Measurements from ENCODE around the gene C6orf132.
A peak's percentile ranks its signal among the peaks of the same experiment; 100 is the strongest.

Gene C6orf132

GRCh38 chr6:42112351-42112750, 30.1 kb downstream of the C6orf132 start:
- ChIA-PET POLR2A (ENCODE audit: low non-redundant PET) (no interaction called here), CTCF (no interaction called here)
- no peak overlapping the region for H3K27ac ChIP-seq
- TF ChIP-seq CTCF (conservative IDR thresholded peaks at IDR 0.05; ENCODE audit: low read depth), result no peak
- no peak for DNase-seq (ENCODE audit: low spot score)

DNA sequence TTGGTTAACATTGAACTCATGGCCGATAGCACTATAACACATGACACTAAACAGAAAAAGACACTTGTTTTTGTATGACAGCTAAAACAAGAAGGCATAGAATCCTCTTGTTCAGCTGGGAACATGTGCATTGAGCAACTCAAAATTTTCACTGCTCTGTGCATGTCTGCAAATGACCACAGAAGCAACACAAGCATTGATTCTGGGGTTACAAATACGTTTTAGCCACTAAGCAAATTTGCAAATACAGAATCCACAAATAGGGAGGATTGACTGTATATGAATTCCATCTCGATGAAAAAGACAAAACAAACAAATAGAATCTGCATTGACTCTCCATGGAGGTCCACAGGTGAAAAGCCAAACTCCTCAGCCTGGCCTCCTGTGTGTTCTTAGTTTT, 31.7 kb downstream of the C6orf132 start:
- ChIA-PET CTCF (no interaction called here), POLR2A (ENCODE audit: low non-redundant PET) (no interaction called here)
- no peak overlapping the region for H3K27ac ChIP-seq

DNA sequence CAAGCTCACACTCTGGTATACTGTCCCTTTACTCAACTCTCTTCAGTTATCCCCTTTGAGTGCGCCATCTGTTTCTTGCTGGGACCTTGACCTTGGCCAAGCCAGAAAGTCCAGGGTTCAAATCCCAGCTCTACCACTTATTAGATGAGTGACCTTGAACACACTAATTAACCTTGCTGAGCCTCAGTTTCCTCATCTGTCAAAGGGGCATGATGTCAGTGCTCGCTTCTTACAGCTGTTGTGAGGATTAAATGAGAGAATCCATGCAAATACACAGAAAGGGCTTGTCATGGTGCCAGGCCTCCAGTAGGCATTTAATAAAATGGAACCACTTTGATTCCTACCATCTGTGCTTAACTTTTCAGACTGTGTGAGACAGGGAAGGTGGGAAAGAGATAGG, 34.3 kb downstream of the C6orf132 start:
- ChIA-PET CTCF (no interaction called here), POLR2A (ENCODE audit: low non-redundant PET) (no interaction called here)
- TF ChIP-seq CTCF (conservative IDR thresholded peaks at IDR 0.05; ENCODE audit: low read depth), result no peak
- peak overlapping the region; percentile 31; the same call in 1 of the 2 replicates for H3K27ac ChIP-seq
- no peak for DNase-seq (ENCODE audit: low spot score)

More for the DNA sequence above, 31.7 kb downstream of the C6orf132 start:
- no peak for TF ChIP-seq CTCF (conservative IDR thresholded peaks at IDR 0.05; ENCODE audit: low read depth)
- DNase-seq (ENCODE audit: low spot score), result no peak

DNA sequence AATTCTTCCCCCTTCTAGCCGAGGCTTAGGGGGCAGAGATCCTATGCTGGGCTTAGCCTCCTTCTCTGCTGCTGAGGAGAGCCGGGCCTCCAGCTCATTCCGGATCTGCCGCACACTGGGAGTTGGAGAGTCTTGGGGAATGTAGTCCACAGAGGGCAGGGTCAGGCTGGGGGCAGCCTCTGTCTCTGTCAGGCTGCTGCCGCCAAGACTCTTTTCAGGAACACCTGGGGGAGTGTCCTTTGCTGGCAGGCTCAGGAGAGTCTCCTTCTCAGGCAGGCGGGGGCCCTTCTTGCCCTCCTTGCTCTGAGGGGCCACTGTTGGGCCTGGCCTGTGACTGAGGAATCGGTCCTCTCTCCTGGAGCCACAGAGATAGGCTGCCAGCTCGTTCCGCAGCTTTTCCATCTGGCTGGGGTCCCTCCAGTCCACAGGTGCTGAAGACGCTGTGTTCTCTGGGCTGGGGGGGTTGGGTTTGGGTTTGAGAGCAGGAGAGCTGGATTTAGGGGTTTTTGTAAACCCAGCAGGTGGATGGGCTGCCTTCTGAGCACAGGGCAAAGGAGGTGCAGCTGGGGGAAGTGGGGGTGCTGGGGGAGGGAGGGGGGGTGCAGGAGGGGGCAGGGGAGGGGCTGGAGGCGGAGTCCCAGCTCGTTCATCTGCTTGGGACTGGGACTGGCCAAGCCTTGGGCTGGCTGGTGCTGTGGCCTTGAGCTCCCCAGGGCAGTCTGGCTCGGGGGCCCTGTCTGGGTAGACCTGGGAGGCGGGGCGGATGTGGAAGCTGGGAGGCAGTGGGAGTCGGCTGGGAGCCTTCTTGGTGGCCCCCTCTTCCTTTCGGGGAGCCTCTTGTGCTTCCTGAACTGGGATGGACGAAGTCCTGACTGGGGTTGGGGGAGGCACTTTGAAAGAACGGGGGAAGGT, 36.1 kb downstream of the C6orf132 start:
- no peak for TF ChIP-seq CTCF (conservative IDR thresholded peaks at IDR 0.05; ENCODE audit: low read depth)
- ChIA-PET POLR2A (ENCODE audit: low non-redundant PET) (interaction anchor here (0.5 kb wide), 1 partner anchor 12 kb away, joined by 6 read pairs; no protein-coding TSS in a partner anchor), CTCF (no interaction called here)
- DNase-seq (ENCODE audit: low spot score), result no peak
- peak overlapping the region; percentile 47 for H3K27ac ChIP-seq

DNA sequence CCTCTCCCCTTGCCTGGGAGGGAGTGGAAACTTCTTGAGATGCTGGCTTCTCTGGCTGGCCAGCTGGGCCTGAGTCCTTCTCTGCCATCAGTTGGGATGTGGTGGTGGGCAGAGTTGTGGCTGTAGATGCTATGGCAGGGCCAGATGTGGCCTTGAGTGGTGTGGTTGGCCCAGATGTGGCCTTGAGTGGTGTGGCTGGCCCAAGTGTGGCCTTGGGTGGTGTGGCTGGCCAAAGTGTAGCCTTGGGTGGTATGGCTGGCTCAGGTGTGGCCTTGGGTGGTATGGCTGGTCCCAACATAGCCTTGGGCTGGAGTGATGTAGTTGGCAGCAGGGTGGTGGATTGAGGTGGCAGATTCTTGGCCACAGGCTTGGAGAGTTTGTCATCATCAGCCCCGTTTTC, 36.7 kb downstream of the C6orf132 start:
- ChIA-PET POLR2A (ENCODE audit: low non-redundant PET) (no interaction called here), CTCF (no interaction called here)
- DNase-seq (ENCODE audit: low spot score), result no peak

DNA sequence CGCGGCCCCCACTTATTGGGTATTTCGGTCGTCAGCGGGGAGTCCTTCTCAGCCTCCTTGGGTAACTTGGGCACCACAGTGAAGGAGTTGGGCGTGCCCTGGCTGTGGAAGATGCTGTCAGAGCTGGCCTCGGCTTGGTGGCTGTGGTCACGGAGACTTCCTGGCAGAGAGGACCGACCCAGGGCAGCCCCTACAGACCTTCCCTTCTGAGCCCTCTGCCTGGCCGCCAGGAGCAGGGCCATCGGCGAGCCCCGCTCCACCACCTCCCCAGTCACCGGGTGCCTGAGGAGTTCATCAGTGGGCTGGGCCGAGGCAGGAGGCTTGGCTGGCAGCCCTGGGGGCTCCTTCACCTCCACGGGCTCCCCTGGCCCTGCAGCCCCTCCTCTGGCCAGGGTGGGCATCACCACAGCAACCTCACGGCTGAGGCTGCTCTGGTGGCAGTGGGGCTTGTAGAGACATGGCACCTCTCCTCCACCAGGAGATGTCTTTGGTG, 37.2 kb downstream of the C6orf132 start:
- POLR2A ChIA-PET (ENCODE audit: low non-redundant PET), result no interaction called here

More for the DNA sequence above, 36.7 kb downstream of the C6orf132 start:
- peak overlapping the region; percentile 47 for H3K27ac ChIP-seq
- no peak for TF ChIP-seq CTCF (conservative IDR thresholded peaks at IDR 0.05; ENCODE audit: low read depth)

More for the DNA sequence above, 37.2 kb downstream of the C6orf132 start:
- peak overlapping the region; percentile 47 for H3K27ac ChIP-seq
- DNase-seq (ENCODE audit: low spot score), result no peak
- CTCF ChIA-PET, result no interaction called here
- no peak for TF ChIP-seq CTCF (conservative IDR thresholded peaks at IDR 0.05; ENCODE audit: low read depth)

Data from RWPE1 (cell line).